IMR-90 (cell line): ENCODE measurements around the gene LYSMD2. TPM values are rescaled to one million over a fixed set of nuclear protein-coding genes. Genes with fewer than 3 reads are reported as not detected.

Experiments
- ATAC-seq: fragments of 200-7000 bp; cut with Tn5 transposase; 2 replicates; pipeline ENCODE4 v1.9.1; 2020; ENCODE audit warnings: low read depth, mild to moderate bottlenecking, moderate library complexity
- BruUV-seq: library from RNA; stranded (reverse); fragments of 400-500 nt; replicated peaks from 2 replicates; lab custom pipeline; 2021; lab: Mats Ljungman, UMichigan
- CTCF ChIA-PET: fragments of 300-600 bp; formaldehyde crosslinking; extraction: SDS; loops from one replicate; lab custom pipeline; 2021; ENCODE audit warnings: antibody characterized with exemption; lab: Yijun Ruan, JAX
- POLR2A ChIA-PET: fragments of 300-600 bp; sonication (Branson Sonifier 250); formaldehyde crosslinking; loops from one replicate; lab custom pipeline; 2022; ENCODE audit warnings: antibody characterized with exemption; ENCODE audit not compliant: unreplicated experiment; lab: Charles Lee
- DNase-seq: peaks from one replicate; pipeline ENCODE4 v3.0.0; 2013
- H2AFZ ChIP-seq: replicated peaks from 2 replicates; pipeline ENCODE3; 2013; ENCODE audit warnings: low read length, mild to moderate bottlenecking; ENCODE audit not compliant: poor library complexity
- H2AK5ac ChIP-seq: 2 replicates; pipeline ENCODE4 v1.6.1; 2013; ENCODE audit warnings: low read depth, low read length, inconsistent platforms
- H2AK9ac ChIP-seq: replicated peaks from 2 replicates; pipeline ENCODE3; 2013; ENCODE audit warnings: mild to moderate bottlenecking, low read depth, low read length, moderate library complexity; ENCODE audit not compliant: poor library complexity
- H2BK120ac ChIP-seq: 2 replicates; pipeline ENCODE4 v1.6.1; 2013; ENCODE audit warnings: low read depth, low read length, inconsistent platforms
- H2BK15ac ChIP-seq: 3 replicates; pipeline ENCODE4 v1.6.1; 2013; ENCODE audit warnings: low read depth, low read length, inconsistent platforms
- H2BK20ac ChIP-seq: 2 replicates; pipeline ENCODE4 v1.6.1; 2013; ENCODE audit warnings: low read depth, mild to moderate bottlenecking, inconsistent platforms, low read length, moderate library complexity
- H2BK5ac ChIP-seq: 2 replicates; pipeline ENCODE4 v1.6.1; 2013; ENCODE audit warnings: mild to moderate bottlenecking, low read depth, low read length, inconsistent platforms; ENCODE audit not compliant: poor library complexity, severe bottlenecking
- H3K14ac ChIP-seq: replicated peaks from 2 replicates; pipeline ENCODE4 v1.6.1; 2013; ENCODE audit warnings: low read depth, low read length, inconsistent platforms
- H3K18ac ChIP-seq: 2 replicates; pipeline ENCODE4 v1.6.1; 2013; ENCODE audit warnings: low read depth, low read length, control low read depth
- H3K23ac ChIP-seq: 2 replicates; pipeline ENCODE4 v1.6.1; 2013; ENCODE audit warnings: low read depth, low read length, inconsistent platforms
- H3K27ac ChIP-seq: 2 replicates; pipeline ENCODE4 v1.5.1; 2013; ENCODE audit warnings: mild to moderate bottlenecking, control low read depth, low read length; ENCODE audit not compliant: insufficient read depth
- H3K27me3 ChIP-seq: 2 replicates; pipeline ENCODE4 v1.6.1; 2013; ENCODE audit warnings: low read length; ENCODE audit not compliant: control insufficient read depth, insufficient read depth
- H3K36me3 ChIP-seq: 2 replicates; pipeline ENCODE4 v1.6.1; 2013; ENCODE audit warnings: low read length, mixed read lengths; ENCODE audit not compliant: control insufficient read depth, insufficient read depth
- H3K4ac ChIP-seq: 2 replicates; pipeline ENCODE4 v1.6.1; 2013; ENCODE audit warnings: low read depth, low read length, inconsistent platforms
- H3K4me1 ChIP-seq: 2 replicates; pipeline ENCODE4 v1.6.1; 2013; ENCODE audit warnings: low read length, mixed read lengths; ENCODE audit not compliant: control insufficient read depth, insufficient read depth
- H3K4me2 ChIP-seq: 2 replicates; pipeline ENCODE4 v1.6.1; 2013; ENCODE audit warnings: low read depth, mild to moderate bottlenecking, control low read depth, low read length, moderate library complexity
- H3K4me3 ChIP-seq: 2 replicates; pipeline ENCODE4 v1.5.1; 2013; ENCODE audit warnings: low read depth, mild to moderate bottlenecking, control low read depth, low read length, moderate library complexity; ENCODE audit not compliant: insufficient read depth
- H3K56ac ChIP-seq: 2 replicates; pipeline ENCODE4 v1.6.1; 2013; ENCODE audit warnings: low read length, inconsistent platforms; ENCODE audit not compliant: insufficient read depth; ENCODE audit errors: extremely low read depth
- H3K79me1 ChIP-seq, 2 experiments: 2 replicates each; pipeline ENCODE4 v1.6.1; 2013; ENCODE audit warnings: low read length in 2 of 2, inconsistent platforms in 1 of 2, low read depth in 1 of 2
- H3K9ac ChIP-seq: 2 replicates; pipeline ENCODE4 v1.6.1; 2013; ENCODE audit warnings: low read depth, low read length, control low read depth
- H3K9me1 ChIP-seq: 2 replicates; pipeline ENCODE4 v1.6.1; 2013; ENCODE audit warnings: low read length, inconsistent platforms; ENCODE audit not compliant: insufficient read depth
- H3K9me3 ChIP-seq: 2 replicates; pipeline ENCODE4 v1.6.1; 2013; ENCODE audit warnings: low read length; ENCODE audit not compliant: control insufficient read depth, insufficient read depth
- H4K20me1 ChIP-seq: 2 replicates; pipeline ENCODE4 v1.6.1; 2013; ENCODE audit warnings: low read length, inconsistent platforms; ENCODE audit not compliant: insufficient read depth
- H4K5ac ChIP-seq: 2 replicates; pipeline ENCODE4 v1.6.1; 2013; ENCODE audit warnings: mild to moderate bottlenecking, low read depth, low read length, control low read depth
- H4K8ac ChIP-seq, 2 experiments: 2 replicates each; pipeline ENCODE4 v1.6.1; 2013; ENCODE audit warnings: low read depth in 2 of 2, low read length in 2 of 2, control low read depth in 1 of 2, inconsistent platforms in 1 of 2
- H4K91ac ChIP-seq: 2 replicates; pipeline ENCODE4 v1.6.1; 2013; ENCODE audit warnings: low read depth, low read length, inconsistent platforms; ENCODE audit not compliant: insufficient read depth
- CHD1 ChIP-seq: IDR thresholded peaks from 2 replicates; pipeline ENCODE4 v1.6.1; 2012; ENCODE audit warnings: low read depth, low read length, improper control_type of control experiment
- WGBS, 2 experiments: methylation state at CpG; one replicate each; pipeline versions ENCODE4 v1.1.5 to v1.1.7; 2013; ENCODE audit warnings: missing lambda C conversion rate in 2 of 2; ENCODE audit not compliant: insufficient read length in 1 of 2; ENCODE audit errors: extremely low coverage in 2 of 2; 5-methylcytosine and 5-hydroxymethylcytosine counted together
- dilution Hi-C: fragments of 300-500 bp; cut with HindIII; formaldehyde crosslinking; loops from one replicate; pipeline ENCODE4 v1.14.3; 2018; ENCODE audit warnings: low sequenced_read_pairs; ENCODE audit not compliant: unreplicated experiment
- in situ Hi-C: fragments of 300-500 bp; cut with MboI; formaldehyde crosslinking; loops from 3 replicates; pipeline ENCODE4 v1.14.3; 2019; ENCODE audit warnings: low sequenced_read_pairs, inconsistent platforms, mixed read lengths
- intact Hi-C: fragments of 100-400 bp; cut with micrococcal nuclease; formaldehyde crosslinking; loops from 2 replicates; pipeline ENCODE4 v1.10.0; 2022
- polyA plus RNA-seq, 3 experiments: library from polyadenylated mRNA; depleted of rRNA; stranded (reverse); fragments of >200 nt; gene quantifications; 2 replicates each; pipeline ENCODE4 v1.2.3, GENCODE V29; 2012; ENCODE audit warnings: low replicate concordance in 1 of 3
- total RNA-seq: library from RNA; depleted of rRNA; stranded (reverse); fragments of >200 nt; gene quantifications from 2 replicates; pipeline ENCODE4 v1.2.3, GENCODE V29; 2012

LYSMD2 gene
- total and polyA plus RNA-seq, 2 of the 4 experiments (the other 2 are of a cell fraction), result 5.9 to 6.0 TPM

- peaks cover 7% of the 10 kb centered on the region for H3K9me1 ChIP-seq
- H2BK5ac ChIP-seq, result no peak overlapping the region
- WGBS, 2 experiments, result 89% methylated on average over 1 of the region's 4 CpGs; no CpG with 5 or more reads in 1 of the 2 experiments
- H3K27me3 ChIP-seq, result peaks cover 3% of the 10 kb centered on the region
- no peak overlapping the region for H3K23ac ChIP-seq
- H4K91ac ChIP-seq, result no peak overlapping the region
- intact Hi-C loops (loop anchor here (5.0 kb wide), 1 partner anchor 68 kb away; no protein-coding TSS in a partner anchor), dilution Hi-C loops (no loop called here), in situ Hi-C loops (no loop called here)
- no peak overlapping the region for H2BK120ac ChIP-seq
- no peak overlapping the region for H2AFZ ChIP-seq
- H3K9me3 ChIP-seq, result no peaks in the 10 kb centered on the region
- H3K27ac ChIP-seq, result no peak overlapping the region
- no peak overlapping the region for H2BK20ac ChIP-seq
- no peak overlapping the region for H3K14ac ChIP-seq
- no peak overlapping the region for H2BK15ac ChIP-seq
- H3K36me3 ChIP-seq, result no peaks in the 10 kb centered on the region
- H3K4me3 ChIP-seq, result no peak overlapping the region
- ChIA-PET POLR2A (no interaction called here), CTCF (interaction anchor here (0.6 kb wide), 1 partner anchor 391 kb away, joined by 3 read pairs; no protein-coding TSS in a partner anchor)
- peaks cover 3 to 24% of the 10 kb centered on the region in 2 experiments; a peak in 2 of 4 replicates for H3K79me1 ChIP-seq
- no peak for TF ChIP-seq CHD1
- H4K5ac ChIP-seq, result no peak overlapping the region
- no peak overlapping the region for H3K4me2 ChIP-seq
- peaks cover 13% of the 10 kb centered on the region for H4K20me1 ChIP-seq
- no peak overlapping the region for H4K8ac ChIP-seq
- no peak overlapping the region for H3K18ac ChIP-seq
- ATAC-seq (no peak), DNase-seq (no peak)
- H3K4ac ChIP-seq, result no peak overlapping the region
- no TSS peak for BruUV-seq
- no peak overlapping the region for H2AK5ac ChIP-seq
- H3K56ac ChIP-seq, result no peak overlapping the region
- H3K4me1 ChIP-seq, result peaks cover 13% of the 10 kb centered on the region
- no peak overlapping the region for H2AK9ac ChIP-seq
- H3K9ac ChIP-seq, result no peak overlapping the region
Measured at GRCh38 chr15:51755790-51756189, 18.3 kb upstream of the LYSMD2 start.
